HuH-7 (cell line): ENCODE data around the gene CCDC91.

ENCODE experiments used
- DNase-seq: peaks from one replicate; pipeline ENCODE4 v3.0.0; 2011; ENCODE audit warnings: low spot score

Gene CCDC91, protein sequence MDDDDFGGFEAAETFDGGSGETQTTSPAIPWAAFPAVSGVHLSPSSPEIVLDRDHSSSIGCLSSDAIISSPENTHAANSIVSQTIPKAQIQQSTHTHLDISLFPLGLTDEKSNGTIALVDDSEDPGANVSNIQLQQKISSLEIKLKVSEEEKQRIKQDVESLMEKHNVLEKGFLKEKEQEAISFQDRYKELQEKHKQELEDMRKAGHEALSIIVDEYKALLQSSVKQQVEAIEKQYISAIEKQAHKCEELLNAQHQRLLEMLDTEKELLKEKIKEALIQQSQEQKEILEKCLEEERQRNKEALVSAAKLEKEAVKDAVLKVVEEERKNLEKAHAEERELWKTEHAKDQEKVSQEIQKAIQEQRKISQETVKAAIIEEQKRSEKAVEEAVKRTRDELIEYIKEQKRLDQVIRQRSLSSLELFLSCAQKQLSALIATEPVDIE

DNA sequence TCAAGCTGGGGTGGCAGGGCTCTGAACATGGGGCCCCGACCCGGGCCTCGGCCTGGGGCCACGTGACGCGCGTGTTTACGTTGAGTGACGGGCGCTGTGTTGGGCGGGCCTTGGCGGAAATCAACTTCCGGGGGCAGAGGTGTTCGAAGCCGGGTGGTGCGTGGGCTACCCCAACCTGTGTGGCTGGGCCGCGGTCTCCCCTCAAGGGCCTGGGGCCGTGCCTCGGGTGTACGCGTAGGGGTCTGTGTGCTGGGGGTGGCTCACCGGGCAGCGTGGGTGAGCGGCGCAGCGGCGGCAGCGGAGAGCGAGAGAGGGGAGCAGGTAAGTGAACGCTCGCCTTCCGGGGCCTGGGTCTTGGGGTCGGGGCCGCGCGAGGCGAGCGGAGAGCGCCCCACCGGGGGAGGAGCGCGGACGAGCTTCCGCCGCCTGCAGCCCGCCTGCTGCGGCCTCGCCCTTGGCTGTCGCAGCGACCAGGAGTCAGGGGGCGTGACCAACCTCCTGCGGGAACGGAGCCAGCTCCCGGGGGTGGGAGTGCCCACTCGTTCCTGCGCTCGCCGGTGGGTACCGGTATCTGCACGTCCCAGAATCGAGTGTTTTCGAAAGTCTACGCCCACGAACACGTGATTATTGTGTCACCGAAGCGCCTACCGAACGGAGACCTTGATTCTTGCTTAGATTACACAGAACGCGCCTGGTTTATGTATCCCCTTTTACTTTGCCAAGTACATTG is at the start of gene CCDC91:
CCDC91 (plus strand) TSS at position 136 of the 730 bp plus-strand sequence. CDS start 66,760 bp downstream, outside the sequence.
- DNase-seq, result peak; percentile 86

DNA sequence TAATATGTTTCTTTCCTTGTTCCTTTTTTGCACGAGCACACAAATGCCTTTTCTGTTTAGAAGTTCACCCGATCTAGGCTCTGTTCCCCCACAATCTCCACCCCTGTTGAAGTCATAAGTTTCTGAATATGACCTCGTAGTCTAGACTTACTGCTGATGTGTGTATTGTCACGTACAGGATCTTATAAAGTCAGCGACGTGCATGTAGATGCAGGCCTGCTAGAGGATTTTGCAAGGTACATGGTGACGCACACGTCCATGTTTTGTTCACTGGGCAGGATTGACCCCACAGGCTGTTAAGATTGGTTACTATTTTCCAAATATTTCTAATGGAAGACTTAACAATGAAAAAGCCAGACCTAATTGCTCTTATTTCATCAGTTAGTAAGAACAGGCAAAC is 46.2 kb upstream of the CCDC91 start:
- DNase-seq, result no peak

DNA sequence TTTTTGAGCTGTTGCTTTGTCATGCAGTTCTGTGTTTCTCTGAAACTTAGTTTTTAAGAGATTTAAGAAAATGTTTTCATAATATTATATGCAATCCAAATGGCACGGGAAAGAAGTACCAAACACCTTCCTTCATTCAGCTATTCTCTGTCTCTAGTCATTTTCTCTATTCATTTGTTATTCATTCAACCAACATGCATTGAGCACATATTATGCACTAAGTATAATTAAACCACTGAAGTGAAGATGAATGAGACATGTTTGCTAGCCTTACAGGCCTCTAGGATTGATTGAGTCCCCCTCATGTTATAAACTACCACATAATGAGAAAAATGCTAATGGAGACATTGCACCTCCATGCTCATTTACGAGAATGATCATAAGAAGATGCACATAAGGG is 45.7 kb upstream of the CCDC91 start:
- DNase-seq, result no peak

DNA sequence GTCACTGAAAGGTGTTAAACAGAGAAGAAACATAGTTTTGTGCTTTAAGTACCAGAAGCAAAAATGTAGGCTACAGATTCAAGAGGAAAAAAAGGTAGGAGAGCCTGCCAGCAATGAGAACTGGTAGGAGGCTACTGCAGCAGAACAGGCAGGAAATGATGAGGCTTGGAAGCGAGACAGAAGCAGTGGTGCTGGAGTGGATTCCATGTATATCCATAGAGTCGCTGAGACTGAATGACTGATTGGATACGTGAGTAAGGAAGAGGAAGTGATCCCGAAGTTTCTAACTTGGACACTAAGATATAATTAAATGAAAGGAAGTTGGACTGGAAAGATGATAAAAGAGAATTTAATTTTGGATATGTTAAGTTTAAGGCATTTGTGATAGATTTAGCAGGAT is 45.0 kb upstream of the CCDC91 start:
- DNase-seq, result no peak

DNA sequence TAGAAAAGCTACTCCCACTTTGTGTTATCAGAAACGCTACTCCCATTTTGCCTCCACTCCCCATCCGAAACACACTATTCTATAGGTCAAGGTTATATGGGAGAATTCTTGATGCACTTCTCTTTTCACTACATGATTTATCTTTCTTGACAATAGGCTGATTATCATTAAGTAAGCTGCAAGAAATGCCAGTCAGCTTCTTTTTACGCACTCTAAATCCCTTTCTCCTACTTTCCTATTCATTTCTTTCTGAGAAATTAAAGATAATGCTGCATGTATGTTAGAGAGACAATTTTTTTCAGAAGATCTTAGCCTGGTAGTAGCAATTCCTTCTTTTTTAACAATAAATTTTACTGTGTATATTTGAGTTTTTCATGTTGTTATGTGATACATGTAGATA is 41.0 kb upstream of the CCDC91 start:
- no peak for DNase-seq

DNA sequence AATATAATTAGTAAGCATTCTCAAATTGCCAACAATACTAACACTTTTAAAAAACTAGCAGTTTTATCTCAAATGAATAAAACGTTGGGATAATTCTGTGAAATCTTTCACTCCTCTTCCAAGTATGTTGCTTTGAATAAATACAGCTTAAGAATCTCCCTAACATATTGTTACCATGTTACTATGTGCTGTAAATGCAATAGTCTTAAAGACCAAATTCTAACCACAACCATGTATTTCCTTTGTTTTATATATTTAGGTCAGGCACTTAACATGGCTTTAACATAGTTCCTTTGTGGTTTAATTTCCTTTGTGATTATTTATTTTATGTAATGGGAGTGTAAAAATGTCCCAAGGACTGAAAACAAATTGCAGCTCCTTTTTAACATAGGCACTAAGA is 33.9 kb upstream of the CCDC91 start:
- no peak for DNase-seq

DNA sequence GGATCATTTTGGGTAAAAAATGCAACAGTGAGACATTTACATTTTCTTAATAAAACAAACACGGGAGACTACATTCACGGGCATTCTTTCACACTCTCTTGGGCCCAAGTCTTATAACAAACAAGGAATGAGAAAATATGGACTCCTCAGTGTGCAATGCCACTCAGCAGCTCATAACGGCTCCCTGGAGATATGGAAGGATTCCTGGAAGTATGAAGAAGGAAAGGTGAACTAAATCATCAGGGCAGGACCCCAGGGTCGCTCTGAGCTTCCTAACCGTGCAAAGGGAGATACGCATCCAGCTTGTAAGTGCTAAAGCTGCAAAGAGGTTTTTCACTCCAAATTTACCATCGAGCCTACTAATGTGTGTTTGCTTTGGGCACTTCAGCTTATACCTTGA is 33.5 kb upstream of the CCDC91 start:
- DNase-seq, result no peak

DNA sequence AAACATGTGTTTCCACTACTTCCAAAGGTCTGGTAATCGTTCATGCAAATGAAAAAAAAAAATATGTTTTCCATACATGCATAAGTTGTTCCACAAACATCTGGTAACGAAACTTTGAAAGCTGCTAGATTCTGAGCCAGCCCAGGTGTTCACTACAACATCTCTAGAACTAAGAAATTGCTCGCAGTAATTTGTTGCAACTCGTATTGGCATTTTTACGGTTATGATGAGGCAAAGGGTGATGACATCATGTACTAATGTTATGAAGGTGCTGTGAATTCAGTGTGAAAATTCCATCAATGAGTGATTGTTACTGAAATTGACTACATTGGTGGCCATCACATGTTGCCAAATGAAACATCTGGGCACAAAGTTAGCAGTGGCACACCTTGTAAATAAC is 31.9 kb upstream of the CCDC91 start:
- no peak for DNase-seq

DNA sequence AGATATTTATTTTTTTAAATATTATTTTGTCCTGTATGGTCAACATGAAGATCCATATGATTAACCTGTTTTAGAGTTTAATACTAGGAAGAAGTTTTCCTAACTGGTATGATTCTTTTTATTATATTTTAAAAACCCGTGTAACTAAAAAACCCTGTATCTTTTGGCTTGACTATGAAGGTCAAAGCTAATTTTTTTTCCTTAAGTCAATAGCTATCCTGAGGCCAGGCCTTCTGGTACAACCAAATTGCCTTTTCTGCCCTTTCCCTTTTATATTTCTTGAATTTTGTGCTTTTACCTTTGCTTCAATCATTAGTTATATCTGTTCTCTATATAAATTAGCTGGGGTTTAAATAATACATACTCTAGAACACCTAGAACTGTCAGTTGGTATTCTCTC is 30.6 kb upstream of the CCDC91 start:
- no peak for DNase-seq

DNA sequence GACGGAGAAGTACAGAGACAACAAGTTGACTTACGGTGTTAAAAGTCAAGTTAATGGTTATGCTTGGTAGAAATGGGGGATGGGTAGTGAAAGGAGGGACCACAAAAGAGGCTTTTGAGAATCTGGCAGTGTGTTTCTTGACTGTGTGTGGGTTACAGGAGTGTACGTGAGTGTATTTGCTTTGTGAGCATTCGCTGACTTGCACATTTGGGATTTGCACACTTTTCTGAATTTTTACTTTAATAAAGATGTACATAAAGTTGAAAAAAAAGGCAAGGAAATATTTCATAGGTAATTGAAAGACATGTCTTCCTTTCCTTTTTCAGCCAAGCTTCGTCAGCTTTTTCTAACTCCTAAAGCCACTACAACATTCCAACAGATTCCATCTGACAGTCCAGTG is 28.6 kb upstream of the CCDC91 start:
- no peak for DNase-seq

DNA sequence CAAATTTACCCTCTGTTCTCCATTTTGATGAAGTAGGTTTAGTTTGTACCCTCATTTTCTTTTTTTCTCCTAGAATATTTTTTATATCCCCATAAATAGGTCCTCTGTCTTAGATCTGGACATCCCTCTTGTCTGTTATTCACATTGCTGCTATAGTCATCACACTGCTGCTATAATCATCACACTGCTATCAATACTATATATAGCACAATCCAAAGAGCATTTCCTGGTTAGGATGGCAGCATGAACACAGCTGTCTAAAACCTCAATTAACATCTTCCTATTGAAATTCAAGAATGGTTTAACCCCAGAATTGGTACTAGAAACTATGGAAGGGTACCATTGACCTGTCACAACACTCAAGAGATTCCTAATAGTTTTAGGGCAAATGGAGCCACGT is 27.6 kb upstream of the CCDC91 start:
- no peak for DNase-seq

DNA sequence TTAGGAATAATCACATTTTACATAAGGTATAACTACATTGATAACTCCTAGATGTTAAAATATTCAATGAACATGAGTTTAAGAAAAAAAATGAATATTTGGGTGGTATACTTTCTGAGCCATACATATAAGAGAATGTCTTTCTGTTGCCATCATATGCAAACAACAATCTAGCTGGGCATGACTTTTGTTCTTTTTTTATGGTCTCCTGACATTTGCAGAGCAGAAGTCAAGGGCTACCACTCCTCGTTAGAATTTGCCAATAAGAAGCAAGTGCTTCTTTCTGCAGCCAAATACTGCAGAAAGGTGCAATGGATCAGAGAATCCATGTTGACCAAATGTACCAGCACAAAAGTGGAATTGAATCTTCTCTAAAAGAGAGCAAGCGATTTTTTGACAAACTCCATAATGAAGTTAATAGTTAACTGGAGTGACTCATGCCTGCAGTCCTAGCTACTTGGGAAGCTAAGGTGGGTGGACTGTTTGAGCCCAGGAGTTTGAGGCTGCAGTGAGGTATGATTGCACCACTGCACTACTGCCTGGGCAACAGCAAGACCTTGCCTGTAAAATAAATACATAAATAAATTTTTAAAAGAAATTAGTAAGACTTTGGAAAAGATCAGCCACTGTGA is 25.5 kb upstream of the CCDC91 start:
- peak; percentile 10 for DNase-seq

DNA sequence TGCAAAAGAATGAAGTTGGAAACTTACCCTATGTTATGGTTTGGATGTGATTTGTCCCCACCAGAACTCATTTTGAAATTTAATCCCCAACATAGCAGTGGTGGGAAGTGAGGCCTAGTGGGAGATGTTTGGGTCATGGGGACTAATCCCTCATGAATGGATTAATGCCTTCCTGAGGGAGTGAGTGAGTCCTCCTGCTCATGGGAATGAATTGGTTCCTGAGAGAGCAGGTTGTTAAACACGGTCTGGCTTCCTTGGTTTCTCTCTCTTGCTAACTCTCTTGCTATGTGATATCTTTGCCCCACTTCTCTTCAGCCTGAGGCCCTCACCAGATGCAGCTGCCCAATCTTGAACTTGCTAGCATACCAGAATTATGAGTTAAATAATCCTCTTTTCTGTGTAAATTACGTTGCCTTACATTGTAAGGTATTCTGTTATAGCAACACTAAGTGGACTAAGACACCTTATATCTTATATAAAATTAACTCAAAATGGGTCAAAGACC is 22.2 kb upstream of the CCDC91 start:
- no peak for DNase-seq

DNA sequence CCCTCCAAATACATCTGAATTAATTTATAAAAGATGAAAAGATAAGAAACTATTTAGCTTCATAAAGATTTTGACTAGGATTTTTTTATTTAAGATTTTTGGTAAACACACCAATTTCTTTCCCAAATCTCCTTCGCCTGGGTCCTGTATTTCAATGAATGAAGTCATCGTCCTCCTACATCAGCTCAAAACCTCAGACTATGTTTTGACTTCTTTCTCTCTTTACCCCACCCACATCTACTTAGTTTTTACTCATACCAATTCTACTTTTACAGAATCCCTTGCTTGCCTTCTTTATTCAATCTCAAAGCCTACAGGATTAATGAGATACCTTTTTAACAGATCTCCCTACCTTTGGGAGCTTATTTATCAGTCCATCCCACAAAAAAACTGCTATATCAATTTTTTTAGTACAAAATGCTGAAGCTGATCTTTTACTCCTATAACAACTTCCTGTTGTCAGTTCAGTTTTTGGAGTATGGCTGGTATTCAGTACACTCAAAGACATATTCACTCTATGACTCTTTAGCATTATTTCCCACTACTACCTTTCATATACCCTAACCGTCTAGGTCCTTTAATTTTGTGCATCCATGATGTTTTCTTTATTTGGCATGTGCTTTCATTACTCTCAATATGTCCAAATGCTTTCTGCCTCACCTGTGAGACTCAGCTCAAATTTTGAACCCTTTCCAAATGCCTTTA is 18.7 kb upstream of the CCDC91 start:
- no peak for DNase-seq

DNA sequence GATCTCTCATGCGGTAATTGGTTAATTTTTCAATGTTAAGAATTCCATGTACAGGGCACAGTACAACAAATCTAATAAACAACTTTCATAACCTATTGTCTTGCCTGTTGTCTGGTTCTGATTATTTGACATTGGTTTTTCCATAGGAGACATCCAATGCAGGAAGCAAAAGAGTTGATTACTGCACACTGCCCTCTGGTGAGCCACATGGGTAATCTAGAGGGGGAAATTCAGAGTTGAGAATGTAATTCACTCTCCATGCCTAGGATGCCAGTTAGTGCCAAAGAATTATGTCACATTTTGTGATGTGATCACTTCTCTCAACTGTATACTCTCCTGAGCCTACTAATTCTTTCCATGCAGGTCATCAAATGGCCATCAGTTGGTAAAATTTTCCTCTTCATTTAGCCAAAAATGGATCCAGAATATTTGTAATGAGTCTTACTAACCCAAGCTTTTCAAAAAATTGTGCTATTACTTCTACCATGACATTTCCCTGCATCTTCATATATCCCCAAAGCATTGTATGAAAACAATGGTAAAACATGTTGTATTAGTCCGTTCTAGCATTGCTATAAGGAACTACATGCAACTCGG is 17.7 kb upstream of the CCDC91 start:
- peak; percentile 32 for DNase-seq

DNA sequence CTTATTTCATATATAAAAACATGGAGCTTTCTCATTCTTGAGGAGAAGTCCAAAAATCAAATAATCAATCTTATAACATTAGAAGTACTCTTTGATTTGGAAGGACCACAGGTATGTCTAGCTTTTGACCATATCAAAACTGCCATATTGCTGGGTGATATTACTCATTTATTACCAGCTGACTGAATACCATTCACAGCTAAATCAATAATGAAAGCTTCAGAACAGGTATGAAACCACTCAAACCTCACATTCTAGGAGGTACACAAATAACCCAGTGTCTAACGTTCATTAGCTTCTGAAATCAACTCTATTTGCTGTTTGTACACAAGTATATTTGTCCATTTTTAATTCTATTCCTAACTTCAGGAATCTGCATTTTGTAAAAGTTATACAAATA is 16.8 kb upstream of the CCDC91 start:
- DNase-seq, result no peak

DNA sequence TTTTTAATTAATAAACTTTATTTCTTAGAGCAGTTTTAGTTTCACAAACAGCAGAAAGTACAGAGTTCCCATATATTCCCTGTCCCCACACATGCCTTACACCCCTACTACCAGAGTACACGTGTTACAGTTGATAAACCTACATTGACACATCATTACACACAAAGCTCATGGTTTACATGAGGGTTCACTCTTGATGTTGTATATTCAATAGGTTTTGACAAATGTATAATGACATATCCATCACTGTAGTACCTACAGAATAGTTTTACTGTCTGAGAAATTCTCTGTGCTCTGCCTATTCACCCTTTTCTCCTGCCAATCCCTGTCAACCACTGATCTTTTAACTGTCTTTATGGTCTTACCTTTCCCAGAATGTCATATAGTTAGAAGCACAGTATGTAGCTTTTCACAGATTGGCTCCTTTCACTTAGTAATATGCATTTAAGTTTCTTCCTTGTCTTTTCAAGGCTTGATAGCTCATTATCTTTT is 15.1 kb upstream of the CCDC91 start:
- DNase-seq, result no peak

DNA sequence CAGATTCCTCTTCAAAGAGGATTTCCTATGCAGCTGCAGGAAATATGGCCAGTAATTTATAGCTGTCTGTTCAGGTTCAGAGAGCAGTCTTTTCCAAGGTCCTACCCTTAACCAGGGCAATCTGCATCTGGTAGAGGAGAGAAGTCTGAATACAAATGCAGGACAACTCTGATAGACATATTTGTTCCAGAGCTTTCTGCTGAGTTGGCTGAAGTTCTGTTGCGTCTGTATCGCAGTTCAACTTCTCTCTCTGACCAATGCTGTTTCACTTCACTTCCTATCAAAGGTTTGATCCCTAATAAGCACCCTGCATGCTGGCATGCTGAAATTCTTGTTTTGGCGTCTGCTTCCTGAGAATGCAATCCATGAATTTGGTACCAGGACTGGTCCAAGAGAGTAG is 14.0 kb upstream of the CCDC91 start:
- no peak for DNase-seq

DNA sequence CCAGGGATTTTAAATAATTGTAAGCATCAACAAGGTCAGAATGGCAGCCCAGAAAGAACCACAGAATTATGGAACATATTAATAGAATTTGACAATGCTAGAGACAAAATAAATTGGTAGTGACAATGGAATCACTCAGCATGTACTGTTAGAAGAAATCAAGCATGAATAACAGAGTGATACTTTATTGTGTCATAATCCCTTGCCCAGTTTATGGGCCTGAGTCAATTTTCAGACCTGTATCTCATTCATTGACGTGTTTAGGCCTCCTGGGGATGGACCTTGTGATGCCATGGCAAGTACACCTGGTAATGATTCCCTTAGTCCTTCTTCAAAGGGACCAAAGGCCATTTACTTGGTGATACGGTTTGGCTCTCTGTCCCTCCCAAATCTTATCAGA is 12.8 kb upstream of the CCDC91 start:
- no peak for DNase-seq

DNA sequence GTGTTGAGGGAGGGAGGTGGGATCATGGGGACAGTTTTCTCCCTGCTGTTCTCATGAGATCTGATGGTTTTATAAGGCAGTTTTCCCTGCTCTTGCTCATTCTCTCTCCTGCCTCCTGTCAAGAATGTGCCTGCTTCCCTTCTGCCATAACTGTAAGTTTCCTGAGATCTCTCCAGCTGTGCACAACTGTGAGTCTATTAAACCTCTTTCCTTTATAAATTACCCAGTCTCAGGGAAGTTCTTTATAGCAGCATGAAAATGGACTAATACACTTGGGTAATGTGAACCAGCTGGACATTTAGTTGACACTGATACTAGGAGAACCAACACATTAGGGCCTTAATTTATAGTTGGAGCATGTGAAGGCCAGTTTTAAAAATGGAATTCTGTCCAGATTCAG is 12.4 kb upstream of the CCDC91 start:
- no peak for DNase-seq

DNA sequence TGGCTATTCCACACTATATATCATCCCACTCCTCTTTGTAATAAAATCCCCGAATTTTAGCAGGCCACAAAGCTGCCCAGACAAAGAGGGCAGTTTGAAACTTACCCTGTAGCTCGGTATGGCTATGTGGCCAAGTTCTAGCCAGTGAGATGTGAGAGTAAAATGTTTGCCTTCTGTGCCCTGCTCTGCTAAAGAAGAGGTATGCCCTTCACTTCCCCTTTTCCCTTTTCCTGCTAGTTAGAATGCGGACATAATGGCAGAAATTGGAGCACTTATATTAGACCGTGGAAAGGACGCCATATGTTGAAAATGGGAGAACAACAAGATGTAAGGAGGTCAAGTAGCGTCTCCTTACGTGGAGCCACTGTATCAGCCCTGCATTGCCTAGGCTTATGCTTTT is 11.5 kb upstream of the CCDC91 start:
- DNase-seq, result no peak

DNA sequence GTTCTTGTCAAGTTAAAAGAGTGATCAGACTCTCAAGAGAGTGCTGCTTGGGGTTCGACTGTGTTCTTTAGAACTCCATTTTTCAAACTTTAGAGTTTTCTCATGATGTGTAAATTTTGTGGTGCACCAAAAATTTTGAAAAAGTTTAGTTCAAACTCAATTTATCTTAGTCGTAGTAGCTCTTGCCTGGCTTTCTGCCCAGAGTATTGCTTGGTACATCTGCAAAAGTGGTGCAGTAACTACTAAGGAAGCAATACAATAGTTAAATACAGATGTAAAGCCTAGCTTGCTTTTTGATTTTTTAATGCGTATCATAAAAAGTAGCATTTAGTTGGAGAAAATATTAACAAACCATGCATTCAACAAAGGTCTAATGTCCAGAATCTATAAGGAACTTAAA is 9.5 kb upstream of the CCDC91 start:
- DNase-seq, result no peak
